HS-5 (cell line): ENCODE measurements around the gene SMIM10.
"Not testable (repeated sequence)": the region's sequence is repeated elsewhere in the genome, so short reads cannot be mapped to it uniquely, and the experiment has no call there.

Source experiments
- DNase-seq: peaks from one replicate; pipeline ENCODE4 v3.0.0-alpha.2; 2012; ENCODE audit warnings: low read depth

Gene SMIM10

DNA sequence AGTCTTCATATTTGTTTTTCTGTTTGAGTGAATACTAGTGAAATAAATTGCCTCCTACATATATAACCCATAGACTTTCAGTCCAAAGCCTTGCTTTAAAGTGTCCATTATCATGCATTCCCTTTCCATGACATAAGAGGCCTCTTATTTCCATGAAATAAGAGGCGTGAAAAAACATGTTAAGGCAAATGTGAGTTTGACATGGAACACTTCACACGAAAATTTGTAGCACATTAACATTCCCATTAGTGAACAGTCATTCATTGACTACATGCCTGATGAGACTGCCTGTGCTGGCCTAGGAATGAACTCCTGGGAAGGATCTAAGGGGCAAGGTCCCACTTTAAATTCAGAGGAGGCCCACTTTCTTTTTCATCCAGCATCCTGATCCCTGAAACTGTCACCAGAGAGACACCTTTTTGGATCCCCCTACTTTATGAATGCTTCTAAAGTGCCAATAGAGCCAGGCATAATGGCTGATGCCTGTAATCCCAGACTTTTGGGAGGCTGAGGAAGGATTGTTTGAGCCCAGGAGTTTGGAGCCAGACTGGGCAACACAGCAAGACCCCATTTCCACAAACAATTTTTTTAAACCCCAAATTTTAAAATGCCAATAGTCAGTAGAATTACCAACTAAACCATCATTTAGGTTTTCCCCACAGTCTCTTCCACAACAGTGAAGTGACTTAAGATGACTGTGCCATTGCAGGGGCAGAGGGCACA, 24.9 kb downstream of the SMIM10 start:
- DNase-seq = no peak

DNA sequence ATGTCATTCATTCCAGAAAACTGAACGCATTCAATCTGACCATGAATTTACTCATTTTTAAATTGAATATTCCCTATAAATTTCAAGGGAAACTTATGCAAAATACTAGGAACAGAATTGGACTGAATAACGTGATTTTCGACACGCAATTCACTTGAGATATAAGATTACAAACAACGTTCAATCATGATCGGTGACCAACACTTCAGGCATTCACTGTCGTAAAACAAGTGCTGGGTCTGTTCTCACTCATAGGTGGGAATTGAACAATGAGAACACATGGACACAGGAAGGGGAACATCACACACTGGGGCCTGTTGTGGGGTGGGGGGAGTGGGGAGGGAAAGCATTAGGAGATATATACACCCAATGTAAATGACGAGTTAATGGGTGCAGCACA, 29.1 kb downstream of the SMIM10 start:
- DNase-seq = not testable (repeated sequence)

DNA sequence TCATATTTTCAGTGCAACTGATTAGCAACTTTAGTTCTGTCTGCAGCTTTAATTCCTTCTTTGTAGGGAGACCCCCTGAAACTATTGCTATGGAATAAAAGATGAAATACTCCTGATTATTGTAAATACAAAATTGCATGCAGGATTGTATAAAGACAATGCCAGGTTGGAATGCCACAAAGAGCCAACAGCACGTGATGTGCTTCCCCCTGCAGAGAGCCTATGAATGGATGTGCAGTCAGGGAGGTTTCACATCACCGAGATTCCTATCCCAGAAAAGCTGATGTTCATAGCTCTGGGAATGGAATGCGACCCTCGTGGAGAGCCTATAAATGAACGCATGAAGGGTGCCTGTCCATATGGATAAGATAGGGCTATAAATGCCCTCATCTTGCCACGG, 33.0 kb downstream of the SMIM10 start:
- DNase-seq = not testable (repeated sequence)

GRCh38 chrX:135024526-135024925, 33.7 kb downstream of the SMIM10 start:
- DNase-seq = no peak

GRCh38 chrX:135030207-135030963, 39.6 kb downstream of the SMIM10 start:
- not testable (repeated sequence) for DNase-seq

DNA sequence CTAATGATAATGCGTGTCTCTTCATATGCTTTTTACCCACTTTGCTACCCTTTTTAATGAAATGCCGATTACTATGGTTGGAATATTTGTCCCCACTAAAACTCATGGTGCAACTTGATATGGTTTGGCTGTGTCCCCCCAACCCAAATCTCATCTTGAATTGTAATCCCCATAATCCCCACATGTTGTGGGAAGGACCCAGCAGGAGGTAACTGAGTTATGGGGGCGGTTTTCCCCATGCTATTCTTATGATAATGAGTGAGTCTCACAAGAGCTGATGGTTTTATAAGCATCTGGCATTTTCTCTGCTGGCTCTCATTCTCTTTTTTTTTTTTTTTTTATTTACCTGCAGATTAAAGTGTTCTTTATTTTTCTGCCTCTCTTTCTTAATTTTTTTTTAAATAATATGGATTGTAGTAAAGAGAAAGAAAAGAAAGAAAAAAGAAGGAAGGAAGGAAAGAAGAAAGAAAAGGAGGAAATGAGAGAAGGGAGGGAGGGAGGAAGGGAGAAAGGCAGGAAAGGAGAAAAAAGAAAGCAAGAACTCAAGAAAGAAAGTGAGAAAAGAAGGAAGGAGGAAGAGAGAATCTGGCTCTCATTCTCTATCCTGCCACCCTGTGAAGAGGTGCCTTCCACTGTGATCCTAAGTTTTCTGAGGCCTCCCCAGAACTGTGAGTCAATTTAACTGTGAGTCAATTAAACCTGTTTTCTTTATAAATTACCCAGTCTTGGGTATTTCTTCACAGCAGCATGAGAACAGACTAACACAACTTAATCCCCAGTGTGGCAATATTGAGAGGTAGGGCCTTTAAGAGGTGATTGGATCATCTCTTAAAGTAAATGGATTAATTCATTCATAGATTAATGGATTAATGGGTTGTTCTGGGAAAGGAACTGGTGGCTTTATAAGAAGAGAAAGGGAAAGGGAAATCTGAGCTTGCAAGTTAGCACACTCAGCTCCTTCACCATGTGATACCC, 50.6 kb downstream of the SMIM10 start:
- not testable (repeated sequence) for DNase-seq
